Thyroid gland (tissue), 4 donors: ENCODE measurements around the gene ZCCHC3. TPM values are rescaled to one million over a fixed set of nuclear protein-coding genes. Genes with fewer than 3 reads are reported as not detected.

Source experiments
- DNase-seq, 2 donors: peaks; one replicate each; pipeline ENCODE4 v3.0.0-alpha.2; 2019
- H3K27ac ChIP-seq, 3 donors: fragments of 200-600 bp; sonication (generic); 1 replicate in 2 of 3; 2 replicates in 1 of 3; pipeline ENCODE4 v1.5.1; 2016 to 2019; ENCODE audit warnings: mild to moderate bottlenecking in 1 of 3, moderate library complexity in 1 of 3
- H3K27me3 ChIP-seq: fragments of 200-600 bp; sonication (generic); one replicate; pipeline ENCODE4 v1.5.1; 2019
- H3K36me3 ChIP-seq, 2 donors: fragments of 200-600 bp; sonication (generic); one replicate each; pipeline ENCODE4 v1.5.1; 2016 to 2019
- H3K4me1 ChIP-seq, 2 donors: fragments of 200-600 bp; sonication (generic); one replicate each; pipeline ENCODE4 v1.5.1; 2017 to 2019
- H3K4me3 ChIP-seq, 3 donors: fragments of 200-600 bp; sonication (generic); replicated peaks in 1 of 3; 1 replicate in 2 of 3; 2 replicates in 1 of 3; pipeline ENCODE4 v1.5.1; 2016; ENCODE audit warnings: mild to moderate bottlenecking in 1 of 3
- H3K9me3 ChIP-seq: fragments of 200-600 bp; sonication (generic); one replicate; pipeline ENCODE4 v1.5.1; 2017
- CTCF ChIP-seq, 6 experiments: fragments of 200-600 bp in 3 of 6; fragments of 450-650 bp in 3 of 6; sonication (generic) in 3 of 6; IDR thresholded peaks; one replicate each; pipeline ENCODE4 v1.5.1; 2016 to 2019; ENCODE audit warnings: antibody characterized with exemption in 6 of 6, mild to moderate bottlenecking in 2 of 6, inconsistent platforms in 1 of 6, moderate library complexity in 1 of 6
- POLR2A ChIP-seq, 2 donors: fragments of 450-650 bp; IDR thresholded peaks; one replicate each; pipeline ENCODE4 v1.6.1; 2017; ENCODE audit warnings: antibody characterized with exemption in 2 of 2, mild to moderate bottlenecking in 2 of 2, moderate library complexity in 1 of 2
- WGBS, 2 donors: methylation state at CpG; one replicate each; pipeline ENCODE4 v1.1.5; 2017; 5-methylcytosine and 5-hydroxymethylcytosine counted together
- intact Hi-C: fragments of 100-400 bp; cut with DNase I; formaldehyde crosslinking; loops from one replicate; pipeline ENCODE4 v1.15.1; 2023
- total RNA-seq, 4 donors: library from RNA; depleted of rRNA; stranded (reverse); fragments of >200 nt; gene quantifications; one replicate each; pipeline ENCODE4 v1.2.3, GENCODE V29; 2016

The ZCCHC3 gene
- total RNA-seq, 4 donors from 2014 or later: 20.2 to 28.4 (median 22.3) TPM

DNA sequence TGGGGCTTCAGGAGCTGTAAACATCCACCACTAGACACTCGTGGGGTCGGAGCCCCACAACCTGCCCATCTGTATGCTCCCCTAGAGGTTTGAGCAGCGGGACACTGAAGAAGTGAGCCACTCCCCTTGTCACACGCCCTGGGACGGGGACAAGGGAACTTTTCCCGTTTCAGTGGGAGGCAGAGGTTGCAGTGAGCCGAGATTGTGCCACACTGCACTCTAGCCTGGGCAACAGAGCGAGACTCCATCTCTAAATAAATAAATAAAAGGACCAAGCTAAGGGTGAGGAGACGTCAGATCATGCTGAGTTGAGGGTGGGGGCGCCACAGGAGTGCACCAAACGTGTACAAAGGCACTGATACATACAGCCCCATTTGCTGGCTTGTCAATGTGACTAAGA lies 8.4 kb downstream of the ZCCHC3 start:
- TF ChIP-seq POLR2A (IDR thresholded peaks at IDR 0.05) (no peak), CTCF (IDR thresholded peaks at IDR 0.05) (no peak)
- Histone ChIP-seq H3K9me3 (no peaks in the 10 kb centered on the region), H3K4me3 (no peak overlapping the region), H3K27ac (no peak overlapping the region), H3K36me3 (no peaks in the 10 kb centered on the region), H3K4me1 (peaks cover 7 to 19% of the 10 kb centered on the region in 2 donors), H3K27me3 (no peaks in the 10 kb centered on the region)
- DNase-seq: no peak
- intact Hi-C loops: no loop called here
- WGBS, 2 donors: 65% methylated on average over 11 of the region's 11 CpGs

- Histone ChIP-seq H3K9me3 (no peaks in the 10 kb centered on the region), H3K27ac (peak overlapping the region in 1 of 3 donors; percentile 89), H3K36me3 (no peaks in the 10 kb centered on the region), H3K4me1 (peaks cover 0 to 8% of the 10 kb centered on the region in 2 donors), H3K4me3 (no peak overlapping the region), H3K27me3 (no peaks in the 10 kb centered on the region)
- TF ChIP-seq CTCF (IDR thresholded peaks at IDR 0.05): no peak
- TF ChIP-seq POLR2A (IDR thresholded peaks at IDR 0.05): no peak
- 69 to 87% methylated on average over 6 to 7 of the region's 7 CpGs for WGBS, 2 donors
- intact Hi-C loops: no loop called here
- DNase-seq: no peak
Measured at GRCh38 chr20:308427-309038, 11.2 kb downstream of the ZCCHC3 start.

- H3K4me3 ChIP-seq: peak overlapping the region in 1 of 3 donors; percentile 24
- no peak for DNase-seq
- no peaks in the 10 kb centered on the region for H3K9me3 ChIP-seq
- H3K27me3 ChIP-seq: no peaks in the 10 kb centered on the region
- TF ChIP-seq POLR2A (IDR thresholded peaks at IDR 0.05) (no peak), CTCF (IDR thresholded peaks at IDR 0.05) (no peak)
- no peaks in the 10 kb centered on the region for H3K36me3 ChIP-seq
- H3K27ac ChIP-seq: peak overlapping the region; percentile 71 to 89 (median 80)
- 4% methylated on average over 6 of the region's 6 CpGs for WGBS, 2 donors
- intact Hi-C loops: no loop called here
- H3K4me1 ChIP-seq: peaks cover 0 to 8% of the 10 kb centered on the region in 2 donors
Measured at GRCh38 chr20:309306-309840, 12.0 kb downstream of the ZCCHC3 start.

DNA sequence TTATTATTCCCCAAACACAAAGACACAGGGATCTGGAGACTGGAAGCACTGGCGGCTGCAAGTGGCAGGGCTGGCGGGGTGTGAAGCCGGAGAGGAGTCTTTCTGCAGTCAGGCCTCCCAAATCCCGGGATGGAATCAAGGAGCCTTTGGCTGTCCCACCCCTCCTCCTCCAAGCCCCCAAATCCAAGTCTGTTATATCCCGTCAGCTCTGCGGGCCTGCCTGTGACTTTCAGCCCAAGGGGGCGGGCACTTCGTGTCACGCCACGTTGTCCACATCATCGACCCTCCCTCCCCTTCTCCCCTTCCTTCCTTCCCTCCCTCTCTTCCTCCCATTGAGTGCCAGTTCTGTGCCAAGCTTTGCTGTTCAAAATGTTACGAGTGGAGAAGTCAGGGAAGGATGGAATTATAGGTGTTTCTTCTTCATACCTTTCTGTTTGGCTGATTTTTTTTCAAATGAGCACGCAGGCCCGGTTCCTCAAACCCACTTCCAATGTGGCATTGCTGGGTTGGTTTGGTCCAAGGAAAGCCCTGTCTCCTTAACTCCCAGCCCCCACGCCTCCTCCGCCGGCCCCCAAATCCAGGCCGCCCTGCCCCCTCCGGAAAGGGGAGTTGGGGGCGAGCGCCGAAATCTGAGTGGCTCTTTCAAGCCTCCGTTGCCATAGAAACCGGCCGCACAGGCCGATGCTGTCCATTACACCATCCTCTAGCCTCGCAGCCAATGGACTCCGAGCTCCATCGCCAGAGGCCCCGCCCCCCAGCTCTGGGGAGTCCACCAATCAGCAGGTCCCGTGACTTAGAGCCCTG lies 12.7 kb downstream of the ZCCHC3 start:
- intact Hi-C loops: no loop called here
- Histone ChIP-seq H3K4me1 (peaks cover 0 to 8% of the 10 kb centered on the region in 2 donors), H3K27me3 (no peaks in the 10 kb centered on the region), H3K4me3 (peak overlapping the region in 1 of 3 donors; percentile 24), H3K27ac (peak overlapping the region; percentile 71 to 89 (median 80)), H3K9me3 (no peaks in the 10 kb centered on the region), H3K36me3 (no peaks in the 10 kb centered on the region)
- TF ChIP-seq POLR2A (IDR thresholded peaks at IDR 0.05) (peak in 1 of 2 donors; percentile 78), CTCF (IDR thresholded peaks at IDR 0.05) (no peak)
- WGBS, 2 donors: 1 to 3% methylated on average over 30 to 31 of the region's 31 CpGs
- DNase-seq: peak; percentile 99 to 100

DNA sequence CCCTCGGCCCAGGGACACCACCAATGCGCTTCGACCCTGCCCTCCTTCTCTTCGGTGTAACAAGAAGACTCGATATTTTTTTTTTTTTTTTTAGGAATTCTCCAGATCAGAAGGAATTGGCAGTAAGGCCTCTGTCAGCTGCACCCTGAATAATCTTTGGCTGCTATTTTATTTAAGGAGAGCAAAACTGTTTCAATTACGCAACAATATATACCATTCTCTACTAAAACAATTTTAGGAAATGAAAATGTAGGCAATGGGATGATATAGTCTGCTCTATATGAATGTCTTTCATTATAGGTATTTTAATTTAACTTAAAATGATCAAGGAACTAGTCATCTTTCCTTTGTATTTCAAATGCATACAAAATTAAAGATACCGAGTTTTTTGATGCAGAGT lies 13.3 kb downstream of the ZCCHC3 start:
- Histone ChIP-seq H3K27me3 (no peaks in the 10 kb centered on the region), H3K4me1 (peaks cover 0 to 8% of the 10 kb centered on the region in 2 donors), H3K4me3 (no peak overlapping the region), H3K9me3 (no peaks in the 10 kb centered on the region), H3K27ac (peak overlapping the region; percentile 75 to 85 (median 80)), H3K36me3 (no peaks in the 10 kb centered on the region)
- TF ChIP-seq CTCF (IDR thresholded peaks at IDR 0.05) (no peak), POLR2A (IDR thresholded peaks at IDR 0.05) (no peak)
- no peak for DNase-seq
- intact Hi-C loops: no loop called here
- WGBS, 2 donors: 7 to 8% methylated on average over 7 of the region's 7 CpGs
